HepG2 (cell line): ENCODE data around the gene PLA2G2A. TPM values are rescaled to one million over a fixed set of nuclear protein-coding genes. Genes with fewer than 3 reads are reported as not detected.
A peak's percentile ranks its signal among the peaks of the same experiment; 100 is the strongest.

Source experiments
- EEA1 ChIP-seq: sonication (generic); formaldehyde crosslinking; IDR thresholded peaks from 2 replicates; pipeline ENCODE4 v1.5.1; 2020; ENCODE audit warnings: mild to moderate bottlenecking, missing genetic modification reagents, borderline replicate concordance
- ETV6 ChIP-seq: sonication (generic); formaldehyde crosslinking; conservative IDR thresholded peaks from 2 replicates; pipeline ENCODE4 v1.4.0; 2020; ENCODE audit warnings: missing genetic modification reagents
- FLYWCH1 ChIP-seq: sonication (generic); formaldehyde crosslinking; IDR thresholded peaks from 2 replicates; pipeline ENCODE4 v1.8.1; 2023; ENCODE audit warnings: mild to moderate bottlenecking, missing genetic modification reagents
- HNRNPUL1 ChIP-seq: fragments of 200-400 bp; formaldehyde crosslinking; IDR thresholded peaks from 2 replicates; pipeline ENCODE4 v1.6.1; 2017; ENCODE audit warnings: low read depth, mild to moderate bottlenecking, low read length, moderate library complexity
- KLF15 ChIP-seq: sonication (generic); formaldehyde crosslinking; IDR thresholded peaks from 2 replicates; pipeline ENCODE4 v1.8.1; 2023; ENCODE audit warnings: borderline replicate concordance, mild to moderate bottlenecking, inconsistent platforms, missing genetic modification reagents, mixed read lengths
- MXI1 ChIP-seq: IDR thresholded peaks from 3 replicates; pipeline ENCODE4 v1.6.1; 2012; ENCODE audit warnings: low read depth, low read length, inconsistent platforms, borderline replicate concordance
- NCOA1 ChIP-seq: sonication (generic); formaldehyde crosslinking; IDR thresholded peaks from 2 replicates; pipeline ENCODE4 v1.9.0; 2021; ENCODE audit warnings: missing genetic modification reagents
- NFE2L2 ChIP-seq: fragments of 150-350 bp; IDR thresholded peaks from 2 replicates; pipeline ENCODE4 v1.6.1; 2014; ENCODE audit warnings: low read length
- NFYC ChIP-seq: IDR thresholded peaks from 2 replicates; pipeline ENCODE4 v1.6.1; 2016; ENCODE audit warnings: missing genetic modification reagents, missing compliant biosample characterization
- PAWR ChIP-seq: sonication (generic); formaldehyde crosslinking; IDR thresholded peaks from 2 replicates; pipeline ENCODE4 v1.4.0; 2020; ENCODE audit warnings: missing genetic modification reagents, mild to moderate bottlenecking, borderline replicate concordance
- PHF5A ChIP-seq: IDR thresholded peaks from one replicate; pipeline ENCODE4 v1.6.1; 2018; ENCODE audit warnings: low read depth, missing genetic modification reagents; ENCODE audit not compliant: unreplicated experiment
- SMAD1 ChIP-seq: sonication (generic); formaldehyde crosslinking; IDR thresholded peaks from 2 replicates; pipeline ENCODE4 v1.4.0; 2020; ENCODE audit warnings: missing genetic modification reagents, low read depth, mild to moderate bottlenecking, borderline replicate concordance
- TAF1 ChIP-seq: sonication (generic); formaldehyde crosslinking; IDR thresholded peaks from 2 replicates; pipeline ENCODE4 v1.4.0; 2020; ENCODE audit warnings: missing genetic modification reagents
- TAF15 ChIP-seq: fragments of 200-400 bp; formaldehyde crosslinking; IDR thresholded peaks from one replicate; pipeline ENCODE4 v1.6.1; 2018; ENCODE audit warnings: mild to moderate bottlenecking, low read depth, low read length; ENCODE audit not compliant: poor library complexity, severe bottlenecking
- TP53 ChIP-seq: sonication (generic); formaldehyde crosslinking; conservative IDR thresholded peaks from 2 replicates; pipeline ENCODE4 v1.4.0; 2020; ENCODE audit warnings: missing genetic modification reagents
- XBP1 ChIP-seq: sonication (generic); formaldehyde crosslinking; IDR thresholded peaks from 2 replicates; pipeline ENCODE4 v1.5.0; 2020; ENCODE audit warnings: missing genetic modification reagents
- ZFP36 ChIP-seq: fragments of 150-350 bp; IDR thresholded peaks from 2 replicates; pipeline ENCODE4 v1.6.1; 2018; ENCODE audit warnings: borderline replicate concordance, low read length, low read depth; ENCODE audit not compliant: partially characterized antibody
- ZIK1 ChIP-seq: sonication (generic); formaldehyde crosslinking; IDR thresholded peaks from 2 replicates; pipeline ENCODE4 v1.5.0; 2020; ENCODE audit warnings: mild to moderate bottlenecking, low read depth, missing genetic modification reagents, borderline replicate concordance
- ZNF343 ChIP-seq: sonication (generic); formaldehyde crosslinking; IDR thresholded peaks from 2 replicates; pipeline ENCODE4 v1.4.0; 2020; ENCODE audit warnings: mild to moderate bottlenecking, missing genetic modification reagents
- ZNF607 ChIP-seq: sonication (generic); formaldehyde crosslinking; IDR thresholded peaks from 2 replicates; pipeline ENCODE4 v1.5.1; 2020; ENCODE audit warnings: missing genetic modification reagents, mild to moderate bottlenecking, borderline replicate concordance
- ZNF83 ChIP-seq: sonication (generic); formaldehyde crosslinking; IDR thresholded peaks from 2 replicates; pipeline ENCODE4 v1.4.0; 2020; ENCODE audit warnings: missing genetic modification reagents, mild to moderate bottlenecking, borderline replicate concordance
- polyA plus RNA-seq, 8 experiments: library from polyadenylated mRNA; depleted of rRNA in 3 of 8; stranded (reverse) in 7 of 8; unstranded in 1 of 8; fragments of >200 nt; fragmentation: Illumina TruSeq in 4 of 8; extraction: Trizol in 4 of 8; gene quantifications; 2 replicates each; pipeline versions ENCODE4 v1.2.1 to v1.2.3, GENCODE V29; 2011 to 2016; ENCODE audit warnings: low read depth in 4 of 8, missing spikeins in 1 of 8, mixed read lengths in 1 of 8; ENCODE audit not compliant: insufficient read depth in 1 of 8
- total RNA-seq, 5 experiments: library from RNA; depleted of rRNA; stranded (reverse); fragments of >200 nt; fragmentation: Illumina TruSeq; extraction: Trizol; gene quantifications; 2 replicates each; pipeline ENCODE4 v1.2.3, GENCODE V29; 2016; ENCODE audit warnings: low read depth in 1 of 5
- TF ChIP-seq, protein P1 (sequence below): sonication (generic); formaldehyde crosslinking; IDR thresholded peaks from 2 replicates; pipeline ENCODE4 v1.8.0; 2022; ENCODE audit warnings: low read depth, missing genetic modification reagents
- TF ChIP-seq, protein P2 (sequence below): IDR thresholded peaks from 2 replicates; pipeline ENCODE4 v1.6.1; 2016; ENCODE audit warnings: control low read depth
- TF ChIP-seq, protein P3 (sequence below): sonication (generic); formaldehyde crosslinking; IDR thresholded peaks from 2 replicates; pipeline ENCODE4 v1.4.0; 2020; ENCODE audit warnings: mild to moderate bottlenecking, low read depth, missing genetic modification reagents
- TF ChIP-seq, protein P4 (sequence below): sonication (generic); formaldehyde crosslinking; IDR thresholded peaks from 2 replicates; pipeline ENCODE4 v1.4.0; 2020; ENCODE audit warnings: missing genetic modification reagents

PLA2G2A gene
- total and polyA plus RNA-seq, 2 of the 13 experiments (the other 11 are each of a cell fraction or from before 2014, with no cell fraction given), result 0.35 to 30.3 TPM

DNA sequence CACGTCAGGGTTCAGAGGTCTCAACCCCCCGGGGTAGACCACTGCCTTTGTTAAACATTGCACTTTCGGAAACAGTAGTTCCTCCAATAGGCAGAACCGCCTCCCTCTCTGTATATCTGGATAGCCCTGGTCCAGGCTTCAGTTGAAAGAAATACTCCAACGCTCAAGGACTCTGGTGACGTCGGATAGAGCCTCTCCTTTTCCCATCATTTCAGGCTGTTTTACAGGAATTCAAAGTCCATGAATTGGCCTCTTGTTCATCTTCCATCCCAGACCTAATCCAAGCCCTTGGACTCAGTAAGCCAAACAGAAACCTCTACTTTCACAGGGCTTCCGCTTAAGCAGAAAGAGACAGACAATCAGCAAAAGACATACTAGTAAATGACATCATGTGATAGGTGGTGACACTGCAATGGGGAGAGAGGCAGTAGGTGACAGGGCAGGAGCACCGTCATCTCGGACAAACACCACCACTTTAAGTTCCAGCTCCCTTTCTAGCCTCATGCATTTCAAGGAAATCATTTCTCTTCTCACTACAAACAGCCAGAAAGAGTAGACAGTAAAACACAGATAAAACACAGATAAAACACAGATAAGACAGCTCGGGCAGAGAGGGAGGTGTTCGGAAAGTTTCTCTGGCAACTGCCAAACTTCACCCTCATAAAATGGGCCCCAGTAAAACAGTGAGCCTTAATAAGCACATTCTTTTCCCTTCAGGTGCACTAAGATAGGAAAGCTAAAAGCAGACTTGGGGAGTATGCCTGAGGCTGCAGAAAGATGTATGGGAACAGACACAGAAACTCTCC lies 2.3 kb upstream of the PLA2G2A start (continued):
- TF ChIP-seq, protein P1, sequence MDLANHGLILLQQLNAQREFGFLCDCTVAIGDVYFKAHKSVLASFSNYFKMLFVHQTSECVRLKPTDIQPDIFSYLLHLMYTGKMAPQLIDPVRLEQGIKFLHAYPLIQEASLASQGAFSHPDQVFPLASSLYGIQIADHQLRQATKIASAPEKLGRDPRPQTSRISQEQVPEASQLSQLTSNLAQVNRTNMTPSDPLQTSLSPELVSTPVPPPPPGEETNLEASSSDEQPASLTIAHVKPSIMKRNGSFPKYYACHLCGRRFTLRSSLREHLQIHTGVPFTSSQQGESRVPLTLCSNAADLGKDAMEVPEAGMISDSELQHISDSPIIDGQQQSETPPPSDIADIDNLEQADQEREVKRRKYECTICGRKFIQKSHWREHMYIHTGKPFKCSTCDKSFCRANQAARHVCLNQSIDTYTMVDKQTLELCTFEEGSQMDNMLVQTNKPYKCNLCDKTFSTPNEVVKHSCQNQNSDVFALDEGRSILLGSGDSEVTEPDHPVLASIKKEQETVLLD (CRISPR knock-in tag), result no peak
- TF ChIP-seq PHF5A (CRISPR knock-in tag), result no peak
- TF ChIP-seq, protein P2, sequence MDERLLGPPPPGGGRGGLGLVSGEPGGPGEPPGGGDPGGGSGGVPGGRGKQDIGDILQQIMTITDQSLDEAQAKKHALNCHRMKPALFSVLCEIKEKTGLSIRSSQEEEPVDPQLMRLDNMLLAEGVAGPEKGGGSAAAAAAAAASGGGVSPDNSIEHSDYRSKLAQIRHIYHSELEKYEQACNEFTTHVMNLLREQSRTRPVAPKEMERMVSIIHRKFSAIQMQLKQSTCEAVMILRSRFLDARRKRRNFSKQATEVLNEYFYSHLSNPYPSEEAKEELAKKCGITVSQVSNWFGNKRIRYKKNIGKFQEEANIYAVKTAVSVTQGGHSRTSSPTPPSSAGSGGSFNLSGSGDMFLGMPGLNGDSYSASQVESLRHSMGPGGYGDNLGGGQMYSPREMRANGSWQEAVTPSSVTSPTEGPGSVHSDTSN (CRISPR knock-in tag), result no peak
- no peak for TF ChIP-seq ETV6 (CRISPR knock-in tag)
- no peak for TF ChIP-seq ZNF343
- TF ChIP-seq NFE2L2, result no peak
- no peak for TF ChIP-seq XBP1 (CRISPR knock-in tag)
- TF ChIP-seq NCOA1, result no peak
- TF ChIP-seq TP53 (CRISPR knock-in tag), result no peak
- no peak for TF ChIP-seq FLYWCH1 (CRISPR knock-in tag)
- TF ChIP-seq, protein P3, sequence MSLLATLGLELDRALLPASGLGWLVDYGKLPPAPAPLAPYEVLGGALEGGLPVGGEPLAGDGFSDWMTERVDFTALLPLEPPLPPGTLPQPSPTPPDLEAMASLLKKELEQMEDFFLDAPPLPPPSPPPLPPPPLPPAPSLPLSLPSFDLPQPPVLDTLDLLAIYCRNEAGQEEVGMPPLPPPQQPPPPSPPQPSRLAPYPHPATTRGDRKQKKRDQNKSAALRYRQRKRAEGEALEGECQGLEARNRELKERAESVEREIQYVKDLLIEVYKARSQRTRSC (CRISPR knock-in tag), result no peak
- TF ChIP-seq TAF1, result peak; percentile 23; the same call in 1 of the 2 replicates
- no peak for TF ChIP-seq ZFP36
- TF ChIP-seq MXI1, result no peak
- TF ChIP-seq, protein P4, sequence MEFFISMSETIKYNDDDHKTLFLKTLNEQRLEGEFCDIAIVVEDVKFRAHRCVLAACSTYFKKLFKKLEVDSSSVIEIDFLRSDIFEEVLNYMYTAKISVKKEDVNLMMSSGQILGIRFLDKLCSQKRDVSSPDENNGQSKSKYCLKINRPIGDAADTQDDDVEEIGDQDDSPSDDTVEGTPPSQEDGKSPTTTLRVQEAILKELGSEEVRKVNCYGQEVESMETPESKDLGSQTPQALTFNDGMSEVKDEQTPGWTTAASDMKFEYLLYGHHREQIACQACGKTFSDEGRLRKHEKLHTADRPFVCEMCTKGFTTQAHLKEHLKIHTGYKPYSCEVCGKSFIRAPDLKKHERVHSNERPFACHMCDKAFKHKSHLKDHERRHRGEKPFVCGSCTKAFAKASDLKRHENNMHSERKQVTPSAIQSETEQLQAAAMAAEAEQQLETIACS (CRISPR knock-in tag), result no peak
- no peak for TF ChIP-seq ZNF83
- TF ChIP-seq TAF15, result no peak
- TF ChIP-seq EEA1 (CRISPR knock-in tag), result no peak
- no peak for TF ChIP-seq ZIK1
- TF ChIP-seq SMAD1 (CRISPR knock-in tag), result no peak
- TF ChIP-seq HNRNPUL1, result no peak
- TF ChIP-seq ZNF607 (CRISPR knock-in tag), result no peak
- no peak for TF ChIP-seq PAWR (CRISPR knock-in tag)
- TF ChIP-seq KLF15 (CRISPR knock-in tag), result no peak
- TF ChIP-seq NFYC (CRISPR knock-in tag), result no peak
